Thoracic aorta (tissue), 2 donors: ENCODE measurements around the gene ADARB2. TPM values are rescaled to one million over a fixed set of nuclear protein-coding genes. Genes with fewer than 3 reads are reported as not detected.
"Not testable (repeated sequence)": the region's sequence is repeated elsewhere in the genome, so short reads cannot be mapped to it uniquely, and the experiment has no call there.

Experiments used
- ATAC-seq: fragments of 150-250 bp; one replicate; pipeline ENCODE4 v1.8.0; 2017; ENCODE audit warnings: low read depth; ENCODE audit not compliant: insufficient number of reproducible peaks, low FRiP score
- DNase-seq: peaks from one replicate; pipeline ENCODE4 v3.0.0-alpha.2; 2020; ENCODE audit warnings: low spot score
- H3K27ac ChIP-seq, 2 donors: fragments of 200-600 bp; sonication (generic); 1 replicate in 1 of 2; 2 replicates in 1 of 2; pipeline ENCODE4 v1.5.1; 2016; ENCODE audit warnings: mild to moderate bottlenecking in 2 of 2, moderate library complexity in 2 of 2
- H3K27me3 ChIP-seq: fragments of 200-600 bp; sonication (generic); replicated peaks from 2 replicates; pipeline ENCODE4 v1.6.0; 2016; ENCODE audit warnings: mild to moderate bottlenecking; ENCODE audit not compliant: insufficient read depth
- H3K36me3 ChIP-seq: fragments of 200-600 bp; sonication (generic); one replicate; pipeline ENCODE4 v1.5.1; 2016
- H3K4me1 ChIP-seq, 2 donors: fragments of 200-600 bp; sonication (generic); 1 replicate in 1 of 2; 2 replicates in 1 of 2; pipeline versions ENCODE4 v1.5.1 to v1.6.0; 2016; ENCODE audit warnings: low read depth in 2 of 2, mild to moderate bottlenecking in 1 of 2; ENCODE audit not compliant: control insufficient read depth in 1 of 2
- H3K4me3 ChIP-seq: fragments of 200-600 bp; sonication (generic); 2 replicates; pipeline ENCODE4 v1.5.1; 2016; ENCODE audit warnings: mild to moderate bottlenecking
- H3K9me3 ChIP-seq: fragments of 200-600 bp; sonication (generic); 2 replicates; pipeline ENCODE4 v1.5.1; 2016
- CTCF ChIP-seq: fragments of 200-600 bp; sonication (generic); IDR thresholded peaks from one replicate; pipeline ENCODE4 v1.5.1; 2019; ENCODE audit warnings: antibody characterized with exemption
- total RNA-seq, 2 donors: library from RNA; depleted of rRNA; stranded (reverse); fragments of >200 nt; gene quantifications; one replicate each; pipeline versions ENCODE4 v1.1.0 to v1.2.3, GENCODE V29; 2016

The ADARB2 gene
- total RNA-seq, 2 donors from 2014 or later: 0.71 to 3.1 TPM

DNA sequence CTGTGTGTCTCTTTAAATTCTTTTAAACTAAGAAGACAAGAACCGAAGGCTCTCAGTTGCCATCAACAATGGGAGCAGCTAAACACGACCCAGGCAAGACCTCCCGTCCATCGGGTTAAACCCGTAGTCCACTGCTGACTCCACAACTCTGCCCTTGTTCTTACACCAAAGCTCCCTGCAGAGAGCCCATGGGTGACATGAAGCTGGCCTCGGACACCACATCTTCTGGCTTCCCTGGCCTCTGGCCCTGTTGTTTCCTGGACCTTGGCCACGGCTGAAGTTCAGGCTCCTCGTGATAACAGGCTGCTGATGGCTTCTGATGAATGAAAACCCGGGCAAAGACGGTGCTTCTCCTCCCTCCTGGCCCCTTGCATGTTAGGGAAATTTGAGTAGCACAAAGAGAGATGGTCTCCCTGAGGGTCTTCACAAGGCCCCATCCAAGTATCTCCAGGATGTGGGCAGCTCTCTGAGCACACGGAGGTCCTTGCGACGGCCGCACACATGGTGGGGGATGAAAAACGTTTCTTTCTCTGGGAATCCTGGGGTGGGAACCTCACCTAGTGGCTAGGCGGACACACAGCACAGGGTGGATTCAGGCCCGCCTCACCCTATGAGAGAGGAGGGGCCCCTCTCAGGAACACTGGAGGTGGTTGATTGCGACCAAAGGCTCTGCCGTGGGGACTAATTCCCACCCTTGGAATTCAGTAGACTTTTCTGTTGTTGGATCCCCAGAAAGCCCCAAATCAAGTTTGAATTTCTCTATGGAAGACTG, 271.1 kb downstream of the ADARB2 start:
- H3K9me3 ChIP-seq: no peaks in the 10 kb centered on the region
- H3K4me3 ChIP-seq: no peak overlapping the region
- no peak overlapping the region for H3K27ac ChIP-seq
- no peaks in the 10 kb centered on the region for H3K36me3 ChIP-seq
- H3K4me1 ChIP-seq: no peaks in the 10 kb centered on the region
- no peaks in the 10 kb centered on the region for H3K27me3 ChIP-seq
- ATAC-seq (no peak), DNase-seq (no peak)
- no peak for TF ChIP-seq CTCF

DNA sequence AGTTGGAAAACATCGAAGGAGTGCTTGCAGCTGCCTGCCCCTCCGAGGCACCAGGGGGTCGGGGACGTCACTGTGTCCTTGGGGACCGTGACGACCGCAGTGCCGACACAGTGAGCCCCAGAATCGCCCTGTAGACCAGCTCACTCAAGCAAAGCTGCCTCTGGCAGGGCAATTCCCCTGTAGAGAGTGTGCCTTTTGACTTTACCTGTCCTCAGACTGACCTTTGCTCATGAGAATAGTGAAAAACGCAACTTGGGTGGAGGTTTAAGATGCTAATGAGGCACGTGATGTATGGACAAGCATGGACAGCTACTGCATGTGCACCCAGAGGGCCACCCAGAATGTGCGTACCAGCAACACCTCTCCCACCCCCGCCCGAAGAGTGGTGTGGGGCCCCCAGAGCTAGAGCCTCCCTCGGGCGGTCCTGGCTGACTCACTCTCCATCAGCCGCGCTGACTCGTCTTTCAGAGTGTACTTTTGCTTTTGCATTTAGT, 271.9 kb downstream of the ADARB2 start:
- Histone ChIP-seq H3K4me1 (no peaks in the 10 kb centered on the region), H3K27me3 (no peaks in the 10 kb centered on the region), H3K9me3 (no peaks in the 10 kb centered on the region), H3K27ac (no peak overlapping the region), H3K4me3 (no peak overlapping the region), H3K36me3 (no peaks in the 10 kb centered on the region)
- DNase-seq: no peak
- TF ChIP-seq CTCF: no peak
- ATAC-seq: no peak

DNA sequence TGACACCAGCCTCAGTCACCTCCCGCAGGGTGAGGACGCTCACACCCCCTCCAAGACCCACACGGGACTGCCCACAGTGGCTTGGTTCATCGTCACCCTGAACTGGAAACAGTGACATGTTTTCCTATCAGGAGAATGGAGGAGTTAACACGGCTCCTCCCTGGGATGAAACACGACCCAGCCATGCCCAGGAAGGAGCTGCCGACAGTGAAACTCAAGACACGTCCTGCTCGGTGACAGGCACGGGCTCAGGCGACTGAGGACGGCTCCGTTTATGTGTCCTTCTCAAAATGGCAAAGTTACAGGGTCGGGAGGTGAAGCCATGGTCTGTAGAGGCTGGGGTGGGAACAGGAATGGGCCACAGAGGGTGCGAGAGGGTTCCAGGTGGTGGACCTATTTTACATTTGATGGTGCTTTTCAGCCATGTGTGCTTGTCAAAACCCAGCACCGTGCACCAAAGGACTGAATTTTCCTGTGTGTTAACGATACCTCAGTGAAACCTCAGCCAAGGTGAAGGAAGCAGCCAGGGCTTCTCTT, 272.4 kb downstream of the ADARB2 start:
- ATAC-seq (no peak), DNase-seq (no peak)
- no peak for TF ChIP-seq CTCF
- H3K36me3 ChIP-seq: no peaks in the 10 kb centered on the region
- H3K9me3 ChIP-seq: no peaks in the 10 kb centered on the region
- no peaks in the 10 kb centered on the region for H3K4me1 ChIP-seq
- H3K27ac ChIP-seq: no peak overlapping the region
- H3K27me3 ChIP-seq: no peaks in the 10 kb centered on the region
- no peak overlapping the region for H3K4me3 ChIP-seq

- H3K27ac ChIP-seq, ATAC-seq, H3K36me3 ChIP-seq, H3K4me1 ChIP-seq, DNase-seq, H3K27me3 ChIP-seq, H3K9me3 ChIP-seq, H3K4me3 ChIP-seq: not testable (repeated sequence)
Measured at GRCh38 chr10:1463971-1464370, 273.4 kb downstream of the ADARB2 start.

DNA sequence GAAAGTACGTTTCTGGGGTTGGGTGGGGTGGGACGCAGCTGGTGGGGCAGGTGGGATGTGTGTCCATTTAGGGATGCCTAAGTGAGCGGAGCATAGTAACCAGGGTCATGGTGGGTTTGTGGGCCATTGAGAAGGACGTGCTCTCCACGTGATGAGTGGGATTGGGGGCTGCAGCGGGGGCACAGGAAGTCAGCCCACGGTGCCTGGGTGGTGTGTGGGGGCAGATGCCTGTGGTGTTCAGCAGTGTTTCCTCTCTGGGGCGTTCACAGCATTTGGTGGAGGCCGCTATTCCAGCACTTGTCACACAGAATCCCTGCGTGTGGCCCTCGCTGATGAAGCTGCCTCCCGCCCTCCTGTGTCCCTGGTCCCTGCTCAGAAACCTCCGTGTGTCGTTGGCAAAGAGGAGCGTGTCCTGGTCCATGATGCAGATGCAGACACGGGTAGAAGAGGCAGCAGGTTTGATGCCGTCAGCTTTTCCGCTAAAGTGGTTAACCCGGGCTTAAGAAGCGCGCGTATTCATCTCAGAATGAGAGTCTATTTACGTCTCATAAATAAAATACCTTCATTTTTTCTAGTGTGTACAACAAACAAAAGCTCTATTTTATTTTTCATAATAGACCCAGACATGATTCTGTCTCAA, 274.2 kb downstream of the ADARB2 start:
- no peak for ATAC-seq
- H3K27ac ChIP-seq: no peak overlapping the region
- no peaks in the 10 kb centered on the region for H3K27me3 ChIP-seq
- H3K36me3 ChIP-seq: no peaks in the 10 kb centered on the region
- DNase-seq: no peak
- no peak overlapping the region for H3K4me3 ChIP-seq
- no peak for TF ChIP-seq CTCF
- no peaks in the 10 kb centered on the region for H3K4me1 ChIP-seq
- no peaks in the 10 kb centered on the region for H3K9me3 ChIP-seq
